GM19328 (cell line): ENCODE measurements around the gene RBM26.
"Not testable (repeated sequence)": the region's sequence is repeated elsewhere in the genome, so short reads cannot be mapped to it uniquely, and the experiment has no call there.

Experiments used
- ATAC-seq: cut with Tn5 transposase; IDR thresholded peaks from one replicate; pipeline ENCODE4 v1.9.1; 2021; ENCODE audit warnings: mild to moderate bottlenecking, moderate library complexity; ENCODE audit not compliant: unreplicated experiment

The RBM26 gene

GRCh38 chr13:79282976-79283375 is 123.1 kb downstream of the RBM26 start:
- ATAC-seq: no peak

- ATAC-seq: no peak
Measured at GRCh38 chr13:79282508-79282907, 123.5 kb downstream of the RBM26 start.

- no peak for ATAC-seq
Measured at GRCh38 chr13:79281339-79281747, 124.7 kb downstream of the RBM26 start.

GRCh38 chr13:79279735-79280134 is 126.3 kb downstream of the RBM26 start:
- not testable (repeated sequence) for ATAC-seq

GRCh38 chr13:79273045-79273444 is 133.0 kb downstream of the RBM26 start:
- ATAC-seq: no peak

GRCh38 chr13:79271616-79272015 is 134.4 kb downstream of the RBM26 start:
- no peak for ATAC-seq

- no peak for ATAC-seq
Measured at GRCh38 chr13:79270859-79271258, 135.2 kb downstream of the RBM26 start.
